Panc1 (cell line): Measurements from ENCODE around the gene TLL2. TPM values are rescaled to one million over a fixed set of nuclear protein-coding genes. Genes with fewer than 3 reads are reported as not detected.

ENCODE experiments used
- ATAC-seq: fragments of 200-7000 bp; cut with Tn5 transposase; 2 replicates; pipeline ENCODE4 v1.9.1; 2020; ENCODE audit warnings: mild to moderate bottlenecking, moderate library complexity
- BruUV-seq: library from RNA; stranded (reverse); fragments of 400-500 nt; replicated peaks from 2 replicates; lab custom pipeline; 2021; lab: Mats Ljungman, UMichigan
- CTCF ChIA-PET: fragments of 300-600 bp; sonication (Branson Sonifier 250); formaldehyde crosslinking; loops from one replicate; lab custom pipeline; 2022; ENCODE audit warnings: antibody characterized with exemption; lab: Charles Lee
- POLR2A ChIA-PET: fragments of 300-600 bp; sonication (Branson Sonifier 250); formaldehyde crosslinking; loops from one replicate; lab custom pipeline; 2022; ENCODE audit warnings: antibody characterized with exemption; lab: Charles Lee
- DNase-seq: peaks from one replicate; pipeline ENCODE4 v3.0.0-alpha.2; 2010; ENCODE audit warnings: low read depth, low spot score
- H3K27ac ChIP-seq: 2 replicates; pipeline ENCODE4 v1.5.1; 2011; ENCODE audit warnings: mild to moderate bottlenecking, low read length, inconsistent platforms
- H3K27me3 ChIP-seq: fragments of 200-500 bp; sonication (Bioruptor generic); 2 replicates; pipeline ENCODE4 v1.6.0; 2014; ENCODE audit warnings: low read length, inconsistent platforms; ENCODE audit not compliant: control insufficient read depth, insufficient read depth
- H3K36me3 ChIP-seq: fragments of 200-500 bp; sonication (Bioruptor generic); 2 replicates; pipeline ENCODE4 v1.5.1; 2014; ENCODE audit warnings: inconsistent platforms, mild to moderate bottlenecking, low read length, moderate library complexity; ENCODE audit not compliant: control insufficient read depth, insufficient read depth
- H3K4me1 ChIP-seq: 2 replicates; pipeline ENCODE4 v1.5.1; 2011; ENCODE audit warnings: inconsistent platforms, mild to moderate bottlenecking, low read length, moderate library complexity; ENCODE audit not compliant: control insufficient read depth, insufficient read depth
- H3K4me3 ChIP-seq, 2 experiments: 2 replicates each; pipeline ENCODE4 v1.5.1; 2011 to 2012; ENCODE audit warnings: low read depth in 2 of 2, low read length in 2 of 2, mild to moderate bottlenecking in 2 of 2, inconsistent platforms in 1 of 2, moderate library complexity in 1 of 2
- H3K9me3 ChIP-seq: fragments of 200-500 bp; sonication (Bioruptor generic); 2 replicates; pipeline ENCODE4 v1.5.1; 2014; ENCODE audit warnings: low read depth, mild to moderate bottlenecking, inconsistent platforms, low read length, moderate library complexity; ENCODE audit not compliant: control insufficient read depth, insufficient read depth
- POLR2AphosphoS5 ChIP-seq: IDR thresholded peaks from 2 replicates; pipeline ENCODE4 v1.6.1; 2012; ENCODE audit warnings: mild to moderate bottlenecking, low read depth, low read length, moderate library complexity
- SIN3A ChIP-seq: IDR thresholded peaks from 2 replicates; pipeline ENCODE4 v1.6.1; 2012; ENCODE audit warnings: low read depth, mild to moderate bottlenecking, low read length, moderate library complexity, borderline replicate concordance; ENCODE audit not compliant: insufficient read depth
- TCF7L2 ChIP-seq: IDR thresholded peaks from 2 replicates; pipeline ENCODE4 v1.6.1; 2011; ENCODE audit warnings: mild to moderate bottlenecking, low read depth, low read length, inconsistent platforms
- in situ Hi-C: cut with HindIII; loops from 2 replicates; pipeline ENCODE4 v1.10.0; 2016; ENCODE audit warnings: low sequenced_read_pairs, low pct_unique_long_range_greater_than_20kb
- intact Hi-C: fragments of 100-400 bp; cut with micrococcal nuclease; formaldehyde crosslinking; loops from one replicate; pipeline ENCODE4 v1.10.0; 2022; ENCODE audit not compliant: unreplicated experiment
- total RNA-seq: library from RNA; stranded (reverse); gene quantifications from one replicate; pipeline ENCODE4 v1.2.1, GENCODE V29; 2021; ENCODE audit not compliant: unreplicated experiment
- TF ChIP-seq, protein P1 (sequence below): fragments of 450-650 bp; IDR thresholded peaks from 2 replicates; pipeline ENCODE4 v1.5.1; 2017; ENCODE audit warnings: mild to moderate bottlenecking
- TF ChIP-seq, protein P2 (sequence below), 2 experiments: IDR thresholded peaks; 2 replicates each; pipeline ENCODE4 v1.6.1; 2011 to 2012; ENCODE audit warnings: low read depth in 2 of 2, control low read depth in 1 of 2, low read length in 1 of 2, mild to moderate bottlenecking in 1 of 2, moderate library complexity in 1 of 2; ENCODE audit not compliant: insufficient read depth in 1 of 2

TLL2 gene
- total RNA-seq, 1 experiment from 2014 or later: 0.64 TPM

- Histone ChIP-seq H3K36me3 (no peaks in the 10 kb centered on the region), H3K4me1 (no peaks in the 10 kb centered on the region), H3K27me3 (peaks cover 5% of the 10 kb centered on the region; the same call in 1 of the 2 replicates), H3K27ac (no peak overlapping the region), H3K4me3 (no peak overlapping the region), H3K9me3 (no peaks in the 10 kb centered on the region)
- intact Hi-C loops: no loop called here
- no peak for DNase-seq
- ATAC-seq: no peak
- BruUV-seq: no TSS peak
- POLR2A ChIA-PET: no interaction called here
- no peak for TF ChIP-seq POLR2AphosphoS5
- TF ChIP-seq, protein P1, sequence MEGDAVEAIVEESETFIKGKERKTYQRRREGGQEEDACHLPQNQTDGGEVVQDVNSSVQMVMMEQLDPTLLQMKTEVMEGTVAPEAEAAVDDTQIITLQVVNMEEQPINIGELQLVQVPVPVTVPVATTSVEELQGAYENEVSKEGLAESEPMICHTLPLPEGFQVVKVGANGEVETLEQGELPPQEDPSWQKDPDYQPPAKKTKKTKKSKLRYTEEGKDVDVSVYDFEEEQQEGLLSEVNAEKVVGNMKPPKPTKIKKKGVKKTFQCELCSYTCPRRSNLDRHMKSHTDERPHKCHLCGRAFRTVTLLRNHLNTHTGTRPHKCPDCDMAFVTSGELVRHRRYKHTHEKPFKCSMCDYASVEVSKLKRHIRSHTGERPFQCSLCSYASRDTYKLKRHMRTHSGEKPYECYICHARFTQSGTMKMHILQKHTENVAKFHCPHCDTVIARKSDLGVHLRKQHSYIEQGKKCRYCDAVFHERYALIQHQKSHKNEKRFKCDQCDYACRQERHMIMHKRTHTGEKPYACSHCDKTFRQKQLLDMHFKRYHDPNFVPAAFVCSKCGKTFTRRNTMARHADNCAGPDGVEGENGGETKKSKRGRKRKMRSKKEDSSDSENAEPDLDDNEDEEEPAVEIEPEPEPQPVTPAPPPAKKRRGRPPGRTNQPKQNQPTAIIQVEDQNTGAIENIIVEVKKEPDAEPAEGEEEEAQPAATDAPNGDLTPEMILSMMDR: no peak
- TF ChIP-seq SIN3A: no peak
- TF ChIP-seq, protein P2, sequence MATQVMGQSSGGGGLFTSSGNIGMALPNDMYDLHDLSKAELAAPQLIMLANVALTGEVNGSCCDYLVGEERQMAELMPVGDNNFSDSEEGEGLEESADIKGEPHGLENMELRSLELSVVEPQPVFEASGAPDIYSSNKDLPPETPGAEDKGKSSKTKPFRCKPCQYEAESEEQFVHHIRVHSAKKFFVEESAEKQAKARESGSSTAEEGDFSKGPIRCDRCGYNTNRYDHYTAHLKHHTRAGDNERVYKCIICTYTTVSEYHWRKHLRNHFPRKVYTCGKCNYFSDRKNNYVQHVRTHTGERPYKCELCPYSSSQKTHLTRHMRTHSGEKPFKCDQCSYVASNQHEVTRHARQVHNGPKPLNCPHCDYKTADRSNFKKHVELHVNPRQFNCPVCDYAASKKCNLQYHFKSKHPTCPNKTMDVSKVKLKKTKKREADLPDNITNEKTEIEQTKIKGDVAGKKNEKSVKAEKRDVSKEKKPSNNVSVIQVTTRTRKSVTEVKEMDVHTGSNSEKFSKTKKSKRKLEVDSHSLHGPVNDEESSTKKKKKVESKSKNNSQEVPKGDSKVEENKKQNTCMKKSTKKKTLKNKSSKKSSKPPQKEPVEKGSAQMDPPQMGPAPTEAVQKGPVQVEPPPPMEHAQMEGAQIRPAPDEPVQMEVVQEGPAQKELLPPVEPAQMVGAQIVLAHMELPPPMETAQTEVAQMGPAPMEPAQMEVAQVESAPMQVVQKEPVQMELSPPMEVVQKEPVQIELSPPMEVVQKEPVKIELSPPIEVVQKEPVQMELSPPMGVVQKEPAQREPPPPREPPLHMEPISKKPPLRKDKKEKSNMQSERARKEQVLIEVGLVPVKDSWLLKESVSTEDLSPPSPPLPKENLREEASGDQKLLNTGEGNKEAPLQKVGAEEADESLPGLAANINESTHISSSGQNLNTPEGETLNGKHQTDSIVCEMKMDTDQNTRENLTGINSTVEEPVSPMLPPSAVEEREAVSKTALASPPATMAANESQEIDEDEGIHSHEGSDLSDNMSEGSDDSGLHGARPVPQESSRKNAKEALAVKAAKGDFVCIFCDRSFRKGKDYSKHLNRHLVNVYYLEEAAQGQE (IDR thresholded peaks at IDR 0.05; ENCODE audit: insufficient read depth in 1 of 2, low read depth in 2 of 2, low read length in 1 of 2): no peak
- no peak for TF ChIP-seq TCF7L2
- in situ Hi-C loops: no loop called here
- CTCF ChIA-PET: interaction anchor here (0.6 kb wide), 1 partner anchor 147 kb away, joined by 4 read pairs; no protein-coding TSS in a partner anchor
Observed at GRCh38 chr10:96493871-96494525, 19.7 kb downstream of the TLL2 start.

DNA sequence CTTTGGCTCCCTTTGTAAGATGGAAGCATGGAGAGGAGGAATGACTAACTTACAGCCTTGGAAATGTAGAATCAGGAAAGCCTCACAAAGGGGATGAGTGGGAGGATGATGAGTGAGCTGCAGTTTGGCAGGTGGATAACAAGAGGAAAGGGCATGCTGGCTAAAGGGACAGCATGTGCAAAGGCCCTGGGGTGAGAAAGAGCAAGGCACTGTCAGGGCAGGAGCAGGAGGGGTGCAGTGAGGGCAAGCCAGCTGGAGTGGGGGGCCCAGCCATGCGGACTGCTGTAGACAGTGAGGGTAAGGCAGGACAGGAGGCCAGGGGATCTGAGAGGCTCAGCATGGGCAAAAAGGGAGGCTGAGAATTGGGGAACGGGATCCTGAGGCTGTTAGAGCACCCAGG is 20.5 kb downstream of the TLL2 start:
- ChIA-PET POLR2A (no interaction called here), CTCF (no interaction called here)
- no peak for DNase-seq

More for the DNA sequence above, 20.5 kb downstream of the TLL2 start:
- Histone ChIP-seq H3K9me3 (no peaks in the 10 kb centered on the region), H3K4me3 (no peak overlapping the region), H3K4me1 (no peaks in the 10 kb centered on the region), H3K27me3 (peaks cover 3% of the 10 kb centered on the region; the same call in 1 of the 2 replicates), H3K27ac (no peak overlapping the region), H3K36me3 (no peaks in the 10 kb centered on the region)
- TF ChIP-seq POLR2AphosphoS5: no peak
- TF ChIP-seq TCF7L2: no peak
- TF ChIP-seq, protein P2 (IDR thresholded peaks at IDR 0.05; ENCODE audit: insufficient read depth in 1 of 2, low read depth in 2 of 2, low read length in 1 of 2): no peak
- TF ChIP-seq, protein P1: no peak
- no peak for TF ChIP-seq SIN3A
- no TSS peak for BruUV-seq
- intact Hi-C loops (no loop called here), in situ Hi-C loops (no loop called here)
- no peak for ATAC-seq
